Measurements from ENCODE around the gene BACE1-AS. TPM values are rescaled to one million over a fixed set of nuclear protein-coding genes. Genes with fewer than 3 reads are reported as not detected.

The BACE1-AS gene
- total RNA-seq, 1 experiment from 2014 or later, result 1.4 TPM

DNA sequence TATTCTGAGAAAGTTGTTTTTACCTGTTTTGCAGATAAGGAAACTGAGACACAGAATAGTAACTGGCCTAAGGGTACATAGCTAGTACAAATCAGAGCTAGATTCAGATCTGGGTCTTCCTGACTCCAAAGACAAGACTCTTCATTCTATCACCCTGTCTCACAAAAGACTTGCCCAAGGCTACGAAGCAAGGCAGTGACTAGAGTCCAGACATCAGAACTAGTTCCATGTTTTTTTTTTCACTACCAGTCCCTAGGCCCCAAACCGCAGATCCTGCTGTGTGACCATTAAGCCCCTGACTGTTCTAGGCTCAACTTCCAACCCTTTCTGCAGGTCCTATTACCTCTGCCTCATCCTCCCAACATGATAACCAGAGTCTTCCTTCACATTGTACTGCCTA, 1.5 kb downstream of the BACE1-AS start:
- no peak for DNase-seq (ENCODE audit: low read depth)

DNA sequence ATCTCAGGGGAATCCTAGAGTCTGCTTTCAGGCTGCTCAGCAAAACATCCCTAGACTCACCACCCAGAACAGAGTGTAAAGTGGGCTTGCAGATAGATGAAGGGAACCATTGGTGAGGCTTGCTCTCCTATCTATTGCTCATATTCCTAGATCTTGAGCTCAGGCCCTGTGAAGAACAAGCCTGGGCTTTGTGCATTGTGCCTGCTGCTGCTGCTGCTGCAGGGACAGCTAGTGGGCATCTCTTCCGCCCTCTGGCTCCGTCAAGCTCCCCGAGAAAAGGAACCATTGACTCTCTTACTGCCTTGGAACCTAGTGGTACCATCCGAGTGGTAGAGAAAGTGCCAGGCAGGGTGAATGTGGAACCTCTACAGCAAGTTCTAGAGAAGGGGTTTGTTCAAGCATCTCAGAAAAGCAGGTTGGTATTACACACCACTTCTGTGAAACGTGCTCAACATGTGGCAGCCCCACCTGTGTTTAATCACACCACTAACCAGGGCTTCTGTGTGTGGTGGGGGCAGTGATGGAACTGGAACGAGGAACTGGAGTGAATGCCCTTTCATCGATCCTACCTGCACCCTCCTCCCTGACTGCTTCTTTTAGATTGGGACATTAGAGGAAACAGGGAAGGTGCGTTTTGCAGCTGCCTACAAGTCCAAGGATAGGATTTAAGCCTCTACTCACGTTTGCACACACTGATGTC, 4.4 kb downstream of the BACE1-AS start:
- no peak for DNase-seq (ENCODE audit: low read depth)

DNA sequence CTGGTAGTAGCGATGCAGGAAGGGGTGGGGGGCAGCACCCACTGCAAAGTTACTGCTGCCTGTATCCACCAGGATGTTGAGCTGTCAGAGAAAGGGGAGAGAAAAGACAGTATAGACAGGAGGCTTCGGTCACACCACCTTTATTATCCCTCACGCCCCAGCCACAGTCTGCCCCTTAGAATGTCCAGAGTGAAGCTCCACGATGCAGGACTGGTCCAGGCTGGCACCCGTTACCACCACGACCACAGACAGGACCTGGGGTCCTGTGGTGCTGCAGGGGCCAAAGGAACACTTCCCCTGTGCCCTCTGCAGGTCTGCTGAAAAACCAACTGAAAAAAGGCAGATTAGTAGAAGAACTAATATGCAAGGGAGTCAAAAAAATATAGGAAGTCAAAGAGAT, 5.7 kb downstream of the BACE1-AS start:
- DNase-seq (ENCODE audit: low read depth), result no peak

DNA sequence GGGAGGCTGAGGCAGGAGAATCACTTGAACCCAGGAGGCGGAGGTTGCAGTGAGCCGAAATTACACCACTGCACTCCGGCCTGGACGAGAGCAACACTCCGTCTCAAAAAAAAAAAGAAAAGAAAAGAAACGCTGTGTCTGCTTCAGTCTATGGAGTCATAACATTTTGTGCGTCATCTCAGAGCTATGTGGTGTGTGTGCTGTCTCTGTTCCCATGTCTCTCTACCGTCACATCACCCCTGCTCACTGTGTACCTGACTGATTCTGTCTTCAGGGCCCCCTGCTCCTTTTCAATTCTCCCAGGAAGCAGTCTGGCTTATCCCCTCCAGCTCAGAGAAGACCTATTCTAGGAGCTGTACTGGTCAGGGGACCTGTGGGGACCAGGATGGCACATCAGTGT, 7.0 kb downstream of the BACE1-AS start:
- DNase-seq (ENCODE audit: low read depth), result no peak

DNA sequence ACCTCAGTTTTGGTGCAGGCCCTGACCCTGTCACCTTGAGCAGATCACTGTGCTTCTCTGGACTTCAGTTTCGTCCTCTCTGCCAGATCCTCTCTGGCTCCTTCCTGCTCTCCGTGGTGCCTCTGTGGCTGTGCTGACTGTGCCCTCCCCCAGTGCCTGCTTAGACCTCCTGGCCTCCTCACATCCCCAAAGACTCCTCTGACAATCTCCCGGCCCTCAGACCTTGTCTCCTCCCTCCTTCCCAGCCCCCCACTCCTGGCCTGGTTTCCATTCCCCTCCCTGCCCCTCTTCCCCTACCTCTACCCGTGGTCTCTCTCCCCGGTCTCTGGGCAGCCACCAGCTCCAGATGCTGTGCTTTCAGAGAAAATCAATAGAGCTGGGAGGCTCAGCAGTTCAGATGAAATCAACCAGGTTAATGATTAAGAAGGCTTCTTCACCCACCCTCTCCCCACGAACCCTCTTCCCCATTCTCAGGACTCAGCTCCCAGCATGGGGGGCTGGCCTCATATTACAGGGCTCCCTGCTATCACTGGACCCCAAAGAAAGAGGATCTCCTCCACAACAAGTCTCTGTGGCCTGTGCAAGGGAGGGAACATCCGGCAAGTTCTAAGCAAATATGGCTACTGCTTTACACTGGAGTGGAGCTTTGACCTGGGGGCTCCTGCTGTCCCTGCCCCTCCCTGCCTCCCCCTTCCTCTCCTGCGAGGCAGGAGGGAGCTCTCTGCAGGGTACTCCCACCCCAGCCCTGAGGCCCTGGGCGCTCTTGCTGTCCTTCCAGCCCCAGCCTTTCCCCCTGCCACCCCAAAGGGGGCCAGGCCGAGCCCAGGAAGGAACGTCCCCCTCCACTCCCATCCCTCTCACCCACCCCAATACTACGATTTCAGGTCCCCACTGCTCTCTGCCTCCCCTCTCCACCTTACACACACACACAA, 8.5 kb downstream of the BACE1-AS start:
- no peak for DNase-seq (ENCODE audit: low read depth)

DNA sequence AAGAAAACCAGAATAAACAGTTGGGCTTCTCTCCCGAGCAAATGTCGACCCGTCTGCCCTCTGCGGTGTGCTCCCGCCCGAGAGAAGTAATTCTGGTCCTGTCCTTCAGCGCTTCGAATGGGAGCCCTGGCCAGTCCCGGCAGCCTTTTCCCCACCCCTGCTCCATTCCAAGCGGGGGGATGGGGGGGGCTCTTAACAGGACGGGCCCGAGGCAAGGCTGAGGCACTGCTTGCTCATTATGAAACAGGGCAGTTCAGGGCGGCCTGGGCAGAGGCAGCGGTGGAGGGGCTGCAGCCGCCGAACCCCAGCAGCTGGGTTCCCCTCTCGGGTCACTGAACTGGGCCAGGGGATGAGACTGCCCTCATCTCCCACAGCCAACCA, 9.1 kb downstream of the BACE1-AS start:
- DNase-seq (ENCODE audit: low read depth), result no peak

DNA sequence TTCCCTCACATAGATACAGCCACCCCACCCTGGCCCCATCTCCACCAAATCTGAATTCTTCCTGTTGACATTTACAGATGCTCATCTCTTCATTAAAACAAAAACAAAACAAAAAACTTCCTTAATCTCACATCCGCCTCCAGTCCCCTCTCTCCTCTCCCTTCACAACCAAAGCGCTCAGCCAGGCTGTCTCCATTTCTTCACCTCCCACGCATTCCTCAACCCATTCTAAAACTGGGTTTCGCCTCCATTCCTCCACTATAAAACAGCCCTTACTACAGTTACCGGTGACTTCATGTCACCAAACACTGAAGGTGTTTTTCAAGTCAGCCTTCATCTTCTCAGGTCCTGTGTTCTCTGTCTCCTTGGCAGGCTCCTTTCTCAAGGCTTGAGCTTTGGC, 9.6 kb downstream of the BACE1-AS start:
- DNase-seq (ENCODE audit: low read depth), result no peak

DNA sequence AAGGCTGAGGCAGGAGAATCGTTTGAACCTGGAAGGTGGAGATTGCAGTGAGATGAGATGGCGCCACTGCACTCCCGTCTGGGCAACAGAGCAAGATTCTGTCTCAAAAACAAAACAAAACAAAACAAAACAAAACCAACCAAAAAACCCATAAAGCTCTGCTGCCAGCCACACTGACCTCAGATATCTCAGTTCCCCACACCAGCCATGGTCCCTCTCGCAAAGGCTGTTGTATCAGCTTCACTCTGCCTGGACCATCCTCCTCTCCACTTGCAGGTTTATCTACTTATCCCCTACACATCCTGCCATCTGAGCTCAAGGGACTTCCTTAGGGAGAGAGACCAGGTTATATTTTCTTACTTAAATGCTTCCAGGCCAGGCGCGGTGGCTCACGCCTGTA, 11.1 kb downstream of the BACE1-AS start:
- no peak for DNase-seq (ENCODE audit: low read depth)

DNA sequence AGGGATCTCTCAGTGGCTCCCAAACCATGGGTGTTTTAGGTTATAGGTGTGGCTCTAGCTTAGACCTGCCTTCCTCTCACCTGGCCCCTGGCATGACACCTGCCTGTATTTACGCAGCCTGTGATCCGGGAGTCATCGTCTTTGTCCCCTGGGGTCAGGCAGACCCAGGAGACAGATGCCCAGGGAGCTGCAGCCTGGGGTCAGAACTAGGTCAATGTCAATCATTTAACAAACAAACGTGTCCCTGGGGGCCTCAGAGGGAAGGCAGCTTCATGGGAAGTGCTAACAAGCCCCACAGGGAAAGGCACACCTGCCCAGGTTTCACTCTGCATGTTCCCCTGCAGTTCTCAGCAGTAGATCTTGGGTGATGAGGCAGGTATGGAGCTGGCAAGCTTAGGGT, 12.0 kb downstream of the BACE1-AS start:
- no peak for DNase-seq (ENCODE audit: low read depth)

DNA sequence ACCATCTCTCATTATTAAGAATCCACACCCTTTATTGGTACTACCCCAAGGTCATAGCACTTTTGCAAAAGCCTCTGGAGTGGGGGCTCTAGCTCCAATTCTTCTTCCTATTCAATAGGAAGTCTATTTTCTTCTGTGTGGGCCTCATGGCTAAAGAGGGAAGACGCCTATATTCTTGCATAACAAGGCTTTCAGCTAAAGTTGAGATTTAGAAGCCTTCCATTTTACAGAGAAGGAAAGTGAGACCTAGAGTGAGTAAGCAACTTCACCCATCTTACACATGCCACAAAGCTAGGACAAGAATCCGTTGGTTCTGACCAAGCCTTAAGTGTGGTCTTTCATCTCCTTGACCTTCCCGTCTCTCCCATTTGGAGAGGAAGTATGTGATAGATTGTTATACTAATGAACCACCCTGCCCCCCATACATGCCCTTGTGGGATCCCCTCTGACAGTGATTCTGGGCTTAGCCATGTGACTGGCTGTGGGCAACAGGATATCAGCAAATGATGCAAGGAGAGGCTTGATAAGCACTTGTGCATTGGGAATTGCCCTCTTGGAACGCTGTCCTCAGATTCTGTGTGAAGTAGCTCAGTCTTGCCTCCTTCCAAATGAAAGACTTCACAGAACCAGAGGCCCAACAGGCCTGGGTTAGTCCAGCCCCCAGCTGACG, 12.6 kb downstream of the BACE1-AS start:
- DNase-seq (ENCODE audit: low read depth), result no peak

DNA sequence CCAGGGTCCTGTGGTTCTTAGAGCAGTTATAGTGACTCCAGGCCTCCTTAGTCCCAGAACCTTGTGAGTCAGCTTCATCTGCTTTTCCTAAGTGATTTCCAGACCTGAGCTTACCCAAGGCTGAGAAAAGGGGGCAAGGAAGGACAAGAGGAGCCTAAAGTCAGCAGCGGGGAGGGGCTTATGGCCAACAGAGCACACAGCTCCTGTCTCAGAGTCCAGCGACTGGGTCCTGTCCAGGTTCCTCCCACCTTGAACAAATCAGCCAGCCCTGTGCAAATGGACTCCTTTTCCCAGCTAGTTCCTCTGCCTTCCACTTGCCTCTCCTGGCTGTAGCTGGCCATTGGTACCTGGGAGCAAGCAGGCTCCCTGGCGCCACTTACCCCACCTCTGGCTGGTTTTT, 14.0 kb downstream of the BACE1-AS start:
- no peak for DNase-seq (ENCODE audit: low read depth)

DNA sequence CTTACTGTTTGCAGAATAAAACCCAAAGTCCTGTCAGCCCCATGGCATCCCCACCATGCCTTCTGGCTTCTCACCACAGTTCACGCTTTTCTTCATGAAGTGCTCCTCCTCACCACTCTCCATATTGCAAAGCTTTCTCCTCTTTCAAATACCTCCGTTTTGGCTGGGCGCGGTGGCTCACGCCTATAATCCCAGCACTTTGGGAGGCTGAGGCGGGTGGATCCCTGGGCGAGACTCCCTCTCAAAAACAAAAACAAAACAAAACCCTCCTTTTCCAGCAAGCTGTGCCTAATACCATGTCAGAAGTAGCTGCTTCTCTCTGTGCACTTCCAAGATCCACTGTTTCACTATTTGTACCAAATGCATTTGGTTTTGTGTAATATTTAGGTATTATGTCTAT, 18.2 kb downstream of the BACE1-AS start:
- no peak for DNase-seq (ENCODE audit: low read depth)

DNA sequence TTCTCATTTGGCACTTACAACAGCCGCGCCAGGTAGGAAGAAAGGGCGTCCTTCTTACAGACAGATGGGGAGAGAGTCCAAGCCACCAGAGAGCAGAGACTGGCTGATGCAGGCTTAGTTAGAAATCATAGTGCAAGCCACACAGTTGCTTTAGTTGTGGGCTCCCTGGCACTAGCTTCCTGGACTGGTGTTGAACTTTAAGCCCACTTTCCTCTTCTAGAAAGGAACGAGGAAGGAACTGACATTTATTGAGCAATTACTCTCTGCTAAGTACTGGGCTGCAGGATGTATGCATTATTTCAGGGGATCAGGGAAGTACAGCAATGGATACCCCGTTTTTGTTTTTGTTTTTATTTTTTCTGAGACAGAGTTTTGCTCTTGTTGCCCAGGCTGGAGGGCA, 21.9 kb downstream of the BACE1-AS start:
- no peak for DNase-seq (ENCODE audit: low read depth)

DNA sequence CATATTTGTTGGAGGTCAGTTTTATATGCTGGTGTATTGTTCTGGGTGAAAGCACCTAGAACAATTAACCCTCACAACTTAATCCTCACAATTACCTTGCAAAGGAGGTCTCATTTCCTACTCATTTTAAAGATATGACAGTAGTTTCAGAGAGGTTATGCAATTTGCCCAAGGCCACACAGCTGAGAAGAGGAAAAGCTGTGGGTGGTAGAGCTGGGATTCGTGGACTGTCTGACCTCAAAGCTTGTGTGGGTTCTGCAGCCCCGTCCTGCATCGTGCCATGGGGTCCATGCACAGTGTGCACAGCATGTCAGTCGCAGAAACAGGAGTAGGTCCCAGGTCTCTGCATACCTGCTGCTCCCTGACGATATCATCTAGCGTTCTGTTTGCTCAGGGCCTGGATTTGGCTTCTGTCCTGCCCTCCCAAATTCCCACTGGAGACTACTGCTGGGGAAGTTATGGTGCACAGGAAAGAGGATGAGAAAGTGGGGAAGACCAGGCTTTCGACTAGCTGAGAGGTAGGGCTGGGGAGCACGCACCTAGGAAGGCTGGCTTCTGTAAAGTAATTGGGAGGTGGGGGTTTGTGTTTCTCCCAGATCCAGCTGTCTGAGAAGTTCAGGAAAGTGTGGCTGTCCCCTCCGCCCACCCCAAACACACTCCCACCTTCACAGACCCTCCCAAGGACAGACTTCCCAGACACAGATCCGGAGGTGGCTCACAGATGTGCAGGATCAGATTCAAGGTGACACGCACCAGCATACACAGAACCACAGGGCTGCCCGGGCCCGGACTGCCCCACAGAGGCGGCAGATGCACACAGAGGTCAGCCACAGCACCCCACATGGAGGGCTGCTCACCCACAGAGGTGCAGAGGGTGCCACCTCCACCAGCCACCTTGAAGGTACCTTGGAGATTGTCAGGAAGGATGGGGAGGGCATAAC, 23.0 kb downstream of the BACE1-AS start:
- DNase-seq (ENCODE audit: low read depth), result no peak

DNA sequence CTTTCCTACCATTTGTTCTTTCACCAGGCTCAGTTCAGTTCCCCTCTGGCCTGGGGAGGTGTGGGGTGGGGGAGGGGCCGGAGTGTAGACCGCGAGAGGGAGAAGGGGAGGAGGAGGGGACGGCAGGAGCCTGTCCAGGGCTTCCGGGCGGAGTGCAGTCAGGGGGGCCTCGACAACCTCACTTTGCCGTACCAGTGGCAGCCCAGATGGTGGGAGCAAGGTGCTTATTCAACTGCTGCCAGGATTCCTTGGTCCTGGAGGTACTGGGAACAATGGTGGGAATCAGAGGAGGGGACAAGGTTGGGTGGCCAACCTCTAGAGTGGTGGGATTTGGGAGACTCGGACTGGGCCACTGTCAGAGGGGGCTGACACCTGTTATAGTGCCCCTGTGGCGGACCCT, 23.7 kb downstream of the BACE1-AS start:
- DNase-seq (ENCODE audit: low read depth), result peak; percentile 17

DNA sequence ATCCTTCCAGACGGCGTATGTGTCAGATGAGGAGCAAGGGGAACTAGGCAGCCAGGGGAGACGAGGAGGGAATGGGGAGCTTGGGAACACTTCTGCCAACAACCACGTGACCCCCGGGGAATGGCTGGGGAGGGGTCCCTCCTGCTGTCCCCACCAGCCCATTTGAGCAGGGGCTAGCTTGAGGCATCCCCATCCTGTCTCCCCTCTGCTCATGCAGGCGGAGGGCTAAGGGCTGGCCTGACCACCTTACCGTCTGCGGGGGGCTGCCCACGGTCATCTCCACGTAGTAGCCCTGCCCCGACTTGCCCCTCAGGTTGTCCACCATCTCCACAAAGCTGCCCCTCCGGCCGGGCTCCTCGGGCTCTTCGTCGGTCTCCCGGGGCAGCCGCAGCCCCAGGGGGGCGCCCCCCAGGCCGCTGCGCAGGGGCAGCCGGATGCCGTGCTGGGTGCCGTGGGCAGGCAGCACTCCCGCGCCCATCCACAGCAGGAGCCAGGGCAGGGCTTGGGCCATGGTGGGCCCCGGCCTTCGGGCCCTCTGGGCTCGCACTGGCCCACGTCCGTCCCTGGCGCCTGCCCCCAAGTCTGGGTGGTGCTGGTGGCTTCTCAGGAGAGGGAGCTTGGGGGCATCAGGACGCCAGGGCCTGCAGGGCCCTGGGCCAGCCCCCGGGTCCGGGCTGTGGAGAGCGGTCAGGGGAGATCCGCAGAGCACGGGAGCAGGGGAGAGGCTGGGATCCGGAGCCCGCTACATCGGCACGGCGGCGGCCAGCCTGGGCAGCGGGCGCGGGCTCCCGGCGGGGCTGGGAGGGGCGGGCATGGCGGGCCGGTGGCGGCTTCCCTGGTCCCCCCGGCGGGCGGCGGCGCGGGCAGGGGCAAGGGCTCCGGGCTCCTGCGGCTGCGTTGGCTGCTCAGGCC, 24.4 kb downstream of the BACE1-AS start:
- peak; percentile 19 for DNase-seq (ENCODE audit: low read depth)

DNA sequence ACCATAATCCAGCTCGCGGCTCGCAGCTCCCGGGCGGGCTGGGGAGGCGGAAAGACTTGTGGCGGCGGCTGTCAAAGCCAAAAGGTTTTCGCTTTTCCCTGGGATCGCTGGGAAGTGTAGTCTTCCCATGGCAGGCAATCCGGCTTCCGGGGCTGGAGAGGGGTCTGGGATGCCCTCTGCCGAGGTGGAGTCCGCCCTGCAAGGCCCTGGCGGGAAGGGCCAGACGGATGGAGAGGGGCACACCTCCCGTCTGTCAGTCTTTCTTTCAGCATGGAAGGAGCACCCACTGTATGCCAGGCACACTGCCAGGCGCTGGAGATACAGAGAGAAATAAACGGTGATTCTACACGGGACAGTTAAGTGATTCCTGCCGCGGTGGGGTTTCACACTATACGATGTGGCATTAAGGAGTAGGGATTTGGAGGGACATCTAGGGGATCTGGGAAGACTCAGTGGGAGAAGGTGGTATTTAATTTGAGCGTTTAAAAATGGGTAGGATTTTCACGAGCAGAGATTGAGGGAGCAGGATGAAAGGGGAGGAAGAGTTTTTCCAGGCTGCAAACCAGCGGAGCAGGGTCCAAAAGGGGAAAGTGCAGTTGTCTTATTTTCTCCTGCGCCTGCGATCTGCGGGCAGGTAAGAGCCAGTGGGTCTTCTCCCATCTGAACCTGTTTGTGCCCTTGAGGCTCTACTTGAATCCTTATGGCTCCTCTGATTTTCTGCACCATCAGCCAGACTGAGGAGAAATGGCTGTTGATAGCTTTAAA, 25.2 kb downstream of the BACE1-AS start, which contains the start of gene BACE1:
TSS of gene BACE1 (minus strand) at position 60 of the 765 bp plus-strand sequence. CDS start 461 bp downstream, outside the sequence.
- DNase-seq (ENCODE audit: low read depth), result peak; percentile 89

DNA sequence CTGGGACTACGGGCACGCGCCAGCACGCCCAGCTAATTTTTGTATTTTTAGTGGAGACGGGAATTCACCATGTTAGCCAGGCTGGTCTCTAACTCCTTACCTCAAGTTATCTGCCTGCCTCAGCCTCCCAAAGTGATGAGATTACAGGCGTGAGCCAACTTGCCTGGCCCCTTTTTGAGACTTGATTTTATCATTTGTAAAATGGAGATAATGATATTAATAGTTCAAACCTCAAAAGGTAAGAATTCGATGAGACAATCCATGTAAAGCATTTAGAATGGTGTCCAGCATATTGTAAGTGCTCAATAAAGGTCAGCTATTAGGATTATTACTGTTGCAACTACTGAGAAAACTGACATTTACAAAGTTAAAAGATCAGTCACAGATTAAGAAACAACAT, 27.6 kb downstream of the BACE1-AS start:
- no peak for DNase-seq (ENCODE audit: low read depth)

DNA sequence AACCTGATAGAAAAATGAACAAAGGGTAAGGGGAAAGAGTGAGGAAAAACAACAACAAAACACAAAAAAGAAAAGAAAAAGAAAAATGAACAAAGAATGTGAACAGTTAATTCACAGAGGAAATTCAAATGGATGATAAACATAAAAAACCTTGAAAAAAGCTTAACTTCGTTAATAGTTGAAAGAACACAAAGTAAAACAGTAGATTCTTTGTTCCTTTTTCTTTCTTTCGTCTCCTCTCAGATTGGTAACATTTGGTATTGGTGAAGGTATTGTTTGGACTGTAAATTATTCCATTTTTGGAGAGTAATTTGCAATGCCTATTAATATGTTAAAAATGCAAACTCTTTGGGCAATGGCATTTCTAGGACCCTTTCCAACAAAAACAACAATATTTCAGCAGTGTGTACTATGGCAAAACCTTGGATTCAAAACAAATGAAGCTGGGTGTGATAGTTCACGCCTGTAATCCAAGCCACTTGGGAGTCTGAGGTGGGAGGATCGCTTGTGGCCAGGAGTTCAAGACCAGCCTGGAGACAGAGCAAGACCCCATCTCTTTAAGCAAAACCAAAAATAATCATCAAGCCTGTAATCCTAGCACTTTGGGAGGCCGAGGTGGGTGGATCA, 28.2 kb downstream of the BACE1-AS start:
- peak; percentile 14 for DNase-seq (ENCODE audit: low read depth)
